ENCODE measurements around the gene TSPAN17. TPM values are rescaled to one million over a fixed set of nuclear protein-coding genes. Genes with fewer than 3 reads are reported as not detected.

The TSPAN17 gene
- total RNA-seq, 2 donors from 2014 or later, result 30.5 to 36.1 TPM

GRCh38 chr5:176653401-176654385 lies 6.4 kb downstream of the TSPAN17 start:
- no peaks in the 10 kb centered on the region for H3K36me3 ChIP-seq
- H3K9ac ChIP-seq (ENCODE audit: low read depth in 2 of 2, low read length in 2 of 2), result no peak overlapping the region
- TF ChIP-seq, protein P1, sequence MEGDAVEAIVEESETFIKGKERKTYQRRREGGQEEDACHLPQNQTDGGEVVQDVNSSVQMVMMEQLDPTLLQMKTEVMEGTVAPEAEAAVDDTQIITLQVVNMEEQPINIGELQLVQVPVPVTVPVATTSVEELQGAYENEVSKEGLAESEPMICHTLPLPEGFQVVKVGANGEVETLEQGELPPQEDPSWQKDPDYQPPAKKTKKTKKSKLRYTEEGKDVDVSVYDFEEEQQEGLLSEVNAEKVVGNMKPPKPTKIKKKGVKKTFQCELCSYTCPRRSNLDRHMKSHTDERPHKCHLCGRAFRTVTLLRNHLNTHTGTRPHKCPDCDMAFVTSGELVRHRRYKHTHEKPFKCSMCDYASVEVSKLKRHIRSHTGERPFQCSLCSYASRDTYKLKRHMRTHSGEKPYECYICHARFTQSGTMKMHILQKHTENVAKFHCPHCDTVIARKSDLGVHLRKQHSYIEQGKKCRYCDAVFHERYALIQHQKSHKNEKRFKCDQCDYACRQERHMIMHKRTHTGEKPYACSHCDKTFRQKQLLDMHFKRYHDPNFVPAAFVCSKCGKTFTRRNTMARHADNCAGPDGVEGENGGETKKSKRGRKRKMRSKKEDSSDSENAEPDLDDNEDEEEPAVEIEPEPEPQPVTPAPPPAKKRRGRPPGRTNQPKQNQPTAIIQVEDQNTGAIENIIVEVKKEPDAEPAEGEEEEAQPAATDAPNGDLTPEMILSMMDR (IDR thresholded peaks at IDR 0.05), result no peak
- no peaks in the 10 kb centered on the region for H3K9me3 ChIP-seq
- intact Hi-C loops (cut with DNase I), result no loop called here
- DNase-seq, result no peak
- H3K27ac ChIP-seq, result no peak overlapping the region
- no peak overlapping the region for H3K4me3 ChIP-seq
- peaks cover 7% of the 10 kb centered on the region for H3K4me1 ChIP-seq
- no peaks in the 10 kb centered on the region for H3K27me3 ChIP-seq

GRCh38 chr5:176654856-176655255 lies 7.6 kb downstream of the TSPAN17 start:
- no peaks in the 10 kb centered on the region for H3K36me3 ChIP-seq
- intact Hi-C loops (cut with DNase I), result loop anchor here (5.0 kb wide), 1 partner anchor 457 kb away; no protein-coding TSS in a partner anchor
- H3K4me3 ChIP-seq, result no peak overlapping the region
- TF ChIP-seq, protein P1 (IDR thresholded peaks at IDR 0.05), result no peak
- H3K27me3 ChIP-seq, result no peaks in the 10 kb centered on the region
- no peak for DNase-seq
- no peak overlapping the region for H3K9ac ChIP-seq (ENCODE audit: low read depth in 2 of 2, low read length in 2 of 2)
- H3K27ac ChIP-seq, result no peak overlapping the region
- no peaks in the 10 kb centered on the region for H3K9me3 ChIP-seq
- peaks cover 9% of the 10 kb centered on the region for H3K4me1 ChIP-seq

DNA sequence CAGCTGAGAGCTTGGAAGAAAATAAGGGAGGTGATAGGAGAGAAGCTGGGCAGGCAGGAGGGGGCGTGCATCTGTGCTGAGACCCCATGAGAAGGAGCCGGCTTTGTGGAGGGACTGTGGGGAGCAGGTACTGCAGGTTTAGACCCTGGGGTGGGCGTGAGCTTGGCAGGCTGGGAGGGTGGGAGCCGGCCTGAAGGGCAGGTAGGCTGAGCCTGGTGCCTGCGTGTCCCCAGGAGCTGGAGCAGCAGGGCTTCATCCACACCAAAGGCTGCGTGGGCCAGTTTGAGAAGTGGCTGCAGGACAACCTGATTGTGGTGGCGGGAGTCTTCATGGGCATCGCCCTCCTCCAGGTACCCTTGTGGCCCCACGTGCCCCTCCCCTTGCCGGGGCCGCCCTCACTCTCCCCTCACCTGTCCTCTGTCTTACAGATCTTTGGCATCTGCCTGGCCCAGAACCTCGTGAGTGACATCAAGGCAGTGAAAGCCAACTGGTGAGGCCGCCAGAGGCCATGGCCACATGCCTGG lies 9.2 kb downstream of the TSPAN17 start:
- no peak overlapping the region for H3K9ac ChIP-seq (ENCODE audit: low read depth in 2 of 2, low read length in 2 of 2)
- DNase-seq, result no peak
- peaks cover 9% of the 10 kb centered on the region for H3K4me1 ChIP-seq
- H3K36me3 ChIP-seq, result no peaks in the 10 kb centered on the region
- H3K9me3 ChIP-seq, result no peaks in the 10 kb centered on the region
- no peak overlapping the region for H3K4me3 ChIP-seq
- H3K27ac ChIP-seq, result no peak overlapping the region
- no peaks in the 10 kb centered on the region for H3K27me3 ChIP-seq
- TF ChIP-seq, protein P1 (IDR thresholded peaks at IDR 0.05), result no peak
- intact Hi-C loops (cut with DNase I), result loop anchor here (5.0 kb wide), 1 partner anchor 456 kb away; no protein-coding TSS in a partner anchor

DNA sequence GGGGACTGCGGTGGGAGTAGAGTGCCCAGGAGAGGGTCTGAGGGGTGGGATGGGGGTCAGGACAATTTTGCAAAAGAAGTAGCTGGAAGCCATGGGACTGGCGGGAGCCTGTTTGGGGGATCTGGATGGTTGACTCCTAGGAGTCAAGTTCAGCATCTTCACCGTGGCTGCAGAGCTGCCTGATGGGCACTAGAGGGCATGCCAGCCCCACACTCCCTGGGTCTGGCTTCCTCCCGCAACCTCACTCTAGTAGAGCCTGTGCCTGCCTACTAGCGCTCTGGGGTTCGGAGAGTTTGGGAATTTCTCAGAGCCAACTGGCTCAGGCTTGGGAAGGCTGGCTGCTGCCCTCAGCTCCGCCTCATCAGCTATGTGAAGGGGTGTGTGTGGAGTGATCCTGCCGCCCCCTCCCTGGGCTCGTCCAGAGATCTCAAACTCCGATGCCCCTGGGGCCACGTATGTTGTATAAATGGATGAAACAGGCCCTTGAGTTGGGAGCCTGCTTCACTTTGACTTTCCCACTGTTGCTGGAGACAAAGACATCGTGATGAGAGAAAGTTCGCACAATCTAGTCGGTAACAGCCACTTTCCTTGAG lies 10.8 kb downstream of the TSPAN17 start:
- Histone ChIP-seq H3K9me3 (no peaks in the 10 kb centered on the region), H3K4me1 (peaks cover 9% of the 10 kb centered on the region), H3K27me3 (no peaks in the 10 kb centered on the region), H3K9ac (ENCODE audit: low read depth in 2 of 2, low read length in 2 of 2) (no peak overlapping the region), H3K36me3 (no peaks in the 10 kb centered on the region), H3K27ac (peak overlapping the region; percentile 19), H3K4me3 (no peak overlapping the region)
- DNase-seq, result peak; percentile 65
- TF ChIP-seq, protein P1 (IDR thresholded peaks at IDR 0.05), result peak; percentile 73
- intact Hi-C loops (cut with DNase I), result loop anchor here (5.0 kb wide), 1 partner anchor 454 kb away; no protein-coding TSS in a partner anchor

- DNase-seq, result peak; percentile 45
- TF ChIP-seq, protein P1 (IDR thresholded peaks at IDR 0.05), result no peak
- Histone ChIP-seq H3K36me3 (no peaks in the 10 kb centered on the region), H3K4me1 (peaks cover 9% of the 10 kb centered on the region), H3K9ac (ENCODE audit: low read depth in 2 of 2, low read length in 2 of 2) (peak overlapping the region in 1 of 2 donors; percentile 29), H3K4me3 (peak overlapping the region; percentile 12), H3K9me3 (no peaks in the 10 kb centered on the region), H3K27ac (peak overlapping the region; percentile 19), H3K27me3 (no peaks in the 10 kb centered on the region)
- intact Hi-C loops (cut with DNase I), result loop anchor here (5.0 kb wide), 1 partner anchor 453 kb away; no protein-coding TSS in a partner anchor
Observed at GRCh38 chr5:176658817-176659511, 11.7 kb downstream of the TSPAN17 start.

All from colonic mucosa (tissue), 4 donors.